Ishikawa (cell line): ENCODE measurements around the gene PAK1IP1.

Source experiments
- CEBPB ChIP-seq: IDR thresholded peaks from 2 replicates; pipeline ENCODE4 v1.6.1; 2012
- CREB1 ChIP-seq: IDR thresholded peaks from 2 replicates; pipeline ENCODE4 v1.6.1; 2012; ENCODE audit warnings: low read depth
- FOXM1 ChIP-seq: IDR thresholded peaks from 2 replicates; pipeline ENCODE4 v1.6.1; 2012; ENCODE audit warnings: low read depth, borderline replicate concordance
- MAX ChIP-seq: IDR thresholded peaks from 2 replicates; pipeline ENCODE4 v1.6.1; 2012
- RAD21 ChIP-seq: IDR thresholded peaks from 2 replicates; pipeline ENCODE4 v1.6.1; 2012; ENCODE audit warnings: low read depth
- REST ChIP-seq: IDR thresholded peaks from 2 replicates; pipeline ENCODE4 v1.6.1; 2012; ENCODE audit warnings: low read depth, mild to moderate bottlenecking
- TAF1 ChIP-seq: IDR thresholded peaks from 2 replicates; pipeline ENCODE4 v1.6.1; 2012; ENCODE audit warnings: low read depth, mild to moderate bottlenecking
- TCF12 ChIP-seq: IDR thresholded peaks from 2 replicates; pipeline ENCODE4 v1.6.1; 2012; ENCODE audit warnings: low read depth
- TEAD4 ChIP-seq: IDR thresholded peaks from 2 replicates; pipeline ENCODE4 v1.6.1; 2012
- USF1 ChIP-seq: IDR thresholded peaks from 2 replicates; pipeline ENCODE4 v1.6.1; 2012
- YY1 ChIP-seq: IDR thresholded peaks from 2 replicates; pipeline ENCODE4 v1.6.1; 2012; ENCODE audit warnings: low read depth

- no peak for TF ChIP-seq RAD21
- no peak for TF ChIP-seq USF1
- TF ChIP-seq TAF1: no peak
- no peak for TF ChIP-seq YY1
- TF ChIP-seq TEAD4: no peak
- peak; percentile 51; the same call in 1 of the 2 replicates for TF ChIP-seq REST
- no peak for TF ChIP-seq CEBPB
- TF ChIP-seq TCF12: no peak
- no peak for TF ChIP-seq MAX
- no peak for TF ChIP-seq FOXM1
- TF ChIP-seq CREB1: no peak
Measured at GRCh38 chr6:10743515-10743914, 48.7 kb downstream of the PAK1IP1 start.
